Hepatocyte (in vitro differentiated cells): ENCODE results near the gene S100A14.

ENCODE experiments used
- CTCF ChIP-seq: fragments of 200-600 bp; sonication (generic); IDR thresholded peaks from 2 replicates; pipeline ENCODE4 v1.5.1; 2016; ENCODE audit warnings: antibody characterized with exemption, mild to moderate bottlenecking; ENCODE audit not compliant: poor library complexity
- EZH2 ChIP-seq: fragments of 200-600 bp; sonication (generic); IDR thresholded peaks from 2 replicates; pipeline ENCODE4 v1.6.1; 2016; ENCODE audit warnings: antibody characterized with exemption, mild to moderate bottlenecking, borderline replicate concordance
- EZH2phosphoT487 ChIP-seq: fragments of 200-600 bp; sonication (generic); IDR thresholded peaks from one replicate; pipeline ENCODE4 v1.6.1; 2018; ENCODE audit warnings: antibody characterized with exemption, mild to moderate bottlenecking, low read depth, moderate library complexity; ENCODE audit not compliant: unreplicated experiment, severe bottlenecking

- TF ChIP-seq EZH2phosphoT487: no peak
- no peak for TF ChIP-seq CTCF
- no peak for TF ChIP-seq EZH2
Measured at GRCh38 chr1:153643100-153643499, 27.0 kb upstream of the S100A14 start.
